SK-N-MC (cell line): ENCODE measurements around the gene TMEM255B.
"Not testable (repeated sequence)": the region's sequence is repeated elsewhere in the genome, so short reads cannot be mapped to it uniquely, and the experiment has no call there.

Experiments used
- DNase-seq: peaks from one replicate; pipeline ENCODE4 v3.0.0-alpha.2; 2011; ENCODE audit warnings: low read depth, low spot score
- H3K27ac ChIP-seq: fragments of 200-600 bp; sonication (generic); 2 replicates; pipeline ENCODE4 v1.5.1; 2016; ENCODE audit warnings: mixed run types
- H3K36me3 ChIP-seq: fragments of 200-600 bp; sonication (generic); 2 replicates; pipeline ENCODE4 v1.6.1; 2017; ENCODE audit warnings: antibody characterized with exemption, low read length, mixed read lengths; ENCODE audit not compliant: insufficient read depth
- H3K4me3 ChIP-seq: fragments of 200-600 bp; sonication (generic); 2 replicates; pipeline ENCODE4 v1.5.1; 2016
- H3K9ac ChIP-seq: fragments of 200-600 bp; sonication (generic); 2 replicates; pipeline ENCODE4 v1.8.0; 2017; ENCODE audit warnings: mixed run types, mixed read lengths; ENCODE audit not compliant: insufficient read length
- H3K9me3 ChIP-seq: fragments of 200-600 bp; sonication (generic); 2 replicates; pipeline ENCODE4 v1.6.1; 2017; ENCODE audit warnings: low read depth, mild to moderate bottlenecking, antibody characterized with exemption, low read length, moderate library complexity, mixed read lengths
- EZH2 ChIP-seq: fragments of 200-600 bp; sonication (generic); IDR thresholded peaks from one replicate; pipeline ENCODE4 v1.6.1; 2017; ENCODE audit warnings: antibody characterized with exemption
- FOXP2 ChIP-seq: optimal IDR thresholded peaks from 2 replicates; pipeline ENCODE3; 2011; ENCODE audit warnings: mild to moderate bottlenecking, moderate library complexity; ENCODE audit not compliant: insufficient read depth; ENCODE audit errors: extremely low read length, control extremely low read depth
- POLR2AphosphoS5 ChIP-seq: IDR thresholded peaks from 2 replicates; pipeline ENCODE4 v1.6.1; 2012; ENCODE audit warnings: mild to moderate bottlenecking, low read depth, low read length, borderline replicate concordance

TMEM255B gene

DNA sequence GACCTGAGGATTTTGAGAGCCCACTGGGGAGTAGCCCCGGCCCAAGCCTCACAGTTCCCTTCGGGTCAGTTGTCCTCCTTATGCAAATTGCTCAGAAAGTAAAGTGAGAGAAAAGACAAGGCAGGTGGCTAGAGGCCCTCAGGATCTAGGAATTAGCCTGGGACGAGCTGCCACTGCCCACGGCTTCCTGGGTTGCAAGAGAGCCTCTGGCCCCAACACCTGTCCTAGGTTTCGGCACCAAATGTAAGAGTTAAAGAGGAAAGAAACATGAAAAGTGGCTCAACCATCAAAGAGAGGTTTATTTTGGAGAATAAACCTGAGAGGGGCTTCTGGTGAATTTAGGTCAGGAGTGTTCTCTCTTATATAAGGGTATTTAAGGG, 25.6 kb downstream of the TMEM255B start:
- H3K36me3 ChIP-seq, result no peaks in the 10 kb centered on the region
- H3K9me3 ChIP-seq, result no peaks in the 10 kb centered on the region
- H3K27ac ChIP-seq, result no peak overlapping the region
- TF ChIP-seq POLR2AphosphoS5 (no peak), FOXP2 (no peak), EZH2 (no peak)
- DNase-seq, result no peak
- no peak overlapping the region for H3K9ac ChIP-seq
- no peak overlapping the region for H3K4me3 ChIP-seq

DNA sequence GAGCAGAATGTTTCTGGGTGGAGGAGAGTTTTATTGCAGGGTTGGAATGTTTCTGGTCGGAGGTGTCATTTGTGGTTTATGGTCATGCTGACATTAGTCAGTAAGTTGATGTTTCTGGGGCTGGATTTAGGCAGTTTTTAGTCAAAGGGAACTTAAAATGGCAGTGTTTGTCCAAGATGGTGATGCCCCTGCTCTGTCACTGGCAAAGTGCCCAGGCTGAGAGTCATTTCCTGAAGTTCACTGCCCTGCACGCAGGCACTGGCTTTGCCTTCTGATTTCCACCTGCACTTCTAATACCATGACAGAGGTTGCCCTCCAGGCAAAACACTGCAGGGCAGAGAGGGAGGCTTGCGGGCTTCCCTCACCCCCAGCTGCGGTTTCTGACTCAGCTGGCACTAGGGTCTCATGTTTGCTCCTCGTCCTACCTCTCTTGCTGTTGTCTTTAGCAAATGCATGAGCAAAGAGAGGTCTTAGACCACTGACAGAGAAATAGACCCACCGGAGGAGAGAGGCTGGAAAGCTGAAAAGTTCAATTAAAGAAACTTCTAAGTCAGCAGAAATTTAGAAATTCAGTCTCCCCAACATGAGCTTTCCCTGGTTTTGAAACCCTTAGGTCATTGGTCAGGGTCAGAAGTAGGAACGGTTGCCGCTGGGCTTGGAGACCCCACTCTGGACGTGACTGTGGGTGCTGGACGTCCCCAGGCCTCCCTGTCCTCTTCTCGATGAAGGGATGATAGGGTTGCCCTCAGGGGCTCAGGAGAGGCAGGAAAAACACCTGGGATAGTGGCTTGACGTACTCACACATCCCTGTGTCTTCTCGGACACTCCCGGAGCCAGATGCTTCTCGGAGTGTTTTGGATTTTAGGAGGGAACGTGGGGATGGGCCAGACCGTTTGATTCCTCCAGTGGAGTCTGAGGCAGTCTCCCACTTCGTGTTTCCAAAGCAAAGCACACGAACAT, 26.3 kb downstream of the TMEM255B start:
- DNase-seq, result no peak
- TF ChIP-seq POLR2AphosphoS5, result no peak
- no peak for TF ChIP-seq EZH2
- TF ChIP-seq FOXP2, result no peak
- H3K9ac ChIP-seq, result no peak overlapping the region
- H3K9me3 ChIP-seq, result no peaks in the 10 kb centered on the region
- no peaks in the 10 kb centered on the region for H3K36me3 ChIP-seq
- no peak overlapping the region for H3K27ac ChIP-seq
- no peak overlapping the region for H3K4me3 ChIP-seq

DNA sequence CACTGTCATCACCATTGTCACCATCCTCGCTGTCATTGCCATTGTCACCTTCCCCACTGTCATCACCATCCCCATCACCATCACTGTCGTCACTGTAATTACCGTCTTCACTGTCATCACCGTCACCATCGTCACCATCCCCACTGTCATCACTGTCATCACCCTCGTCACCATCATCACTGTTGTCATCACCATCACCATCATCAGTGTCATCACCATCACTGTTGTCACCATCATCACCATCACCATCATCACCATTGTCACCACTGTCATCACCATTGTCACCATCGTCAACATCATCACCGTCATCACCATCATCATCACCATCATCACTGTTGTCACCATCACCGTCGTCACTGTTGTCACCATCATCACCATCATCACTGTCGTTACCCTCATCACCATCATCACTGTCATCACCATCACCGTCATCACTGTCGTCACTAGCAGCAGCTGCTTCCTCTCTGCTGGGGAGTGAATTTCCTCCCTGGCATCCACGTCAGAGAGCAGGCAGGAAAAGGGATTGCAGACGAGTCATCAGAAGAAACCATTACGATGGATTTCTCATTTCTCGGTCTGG, 27.3 kb downstream of the TMEM255B start:
- no peak overlapping the region for H3K4me3 ChIP-seq
- TF ChIP-seq EZH2 (no peak), POLR2AphosphoS5 (no peak), FOXP2 (no peak)

GRCh38 chr13:113787694-113788093, 28.7 kb downstream of the TMEM255B start:
- DNase-seq, result no peak
- H3K27ac ChIP-seq, result no peak overlapping the region
- TF ChIP-seq POLR2AphosphoS5, result no peak
- no peak for TF ChIP-seq EZH2
- no peak for TF ChIP-seq FOXP2
- no peaks in the 10 kb centered on the region for H3K9me3 ChIP-seq
- H3K9ac ChIP-seq, result no peak overlapping the region
- H3K4me3 ChIP-seq, result no peak overlapping the region
- H3K36me3 ChIP-seq, result no peaks in the 10 kb centered on the region

More for the DNA sequence above, 27.3 kb downstream of the TMEM255B start:
- H3K9ac ChIP-seq, result no peak overlapping the region
- no peaks in the 10 kb centered on the region for H3K9me3 ChIP-seq
- no peak overlapping the region for H3K27ac ChIP-seq
- DNase-seq, result no peak
- no peaks in the 10 kb centered on the region for H3K36me3 ChIP-seq

- H3K36me3 ChIP-seq, result no peaks in the 10 kb centered on the region
Measured at GRCh38 chr13:113788413-113789135, 29.5 kb downstream of the TMEM255B start.

GRCh38 chr13:113789167-113789566, 30.1 kb downstream of the TMEM255B start:
- H3K4me3 ChIP-seq, result no peak overlapping the region
- no peak overlapping the region for H3K27ac ChIP-seq
- H3K9me3 ChIP-seq, result no peaks in the 10 kb centered on the region
- H3K36me3 ChIP-seq, result no peaks in the 10 kb centered on the region
- TF ChIP-seq FOXP2 (no peak), POLR2AphosphoS5 (no peak), EZH2 (no peak)
- no peak for DNase-seq
- no peak overlapping the region for H3K9ac ChIP-seq

More at GRCh38 chr13:113788413-113789135, 29.5 kb downstream of the TMEM255B start:
- TF ChIP-seq EZH2, result no peak
- no peak for TF ChIP-seq POLR2AphosphoS5
- TF ChIP-seq FOXP2, result no peak
- no peak overlapping the region for H3K9ac ChIP-seq
- no peak for DNase-seq
- no peak overlapping the region for H3K27ac ChIP-seq
- no peak overlapping the region for H3K4me3 ChIP-seq
- no peaks in the 10 kb centered on the region for H3K9me3 ChIP-seq

- not testable (repeated sequence) for H3K36me3 ChIP-seq, H3K4me3 ChIP-seq, H3K9ac ChIP-seq, H3K27ac ChIP-seq, DNase-seq, H3K9me3 ChIP-seq
Measured at GRCh38 chr13:113789931-113790330, 30.9 kb downstream of the TMEM255B start.

GRCh38 chr13:113791226-113791625, 32.2 kb downstream of the TMEM255B start:
- H3K4me3 ChIP-seq, result no peak overlapping the region
- no peaks in the 10 kb centered on the region for H3K36me3 ChIP-seq
- no peak overlapping the region for H3K27ac ChIP-seq
- TF ChIP-seq EZH2 (no peak), POLR2AphosphoS5 (no peak), FOXP2 (no peak)
- no peak overlapping the region for H3K9ac ChIP-seq
- no peaks in the 10 kb centered on the region for H3K9me3 ChIP-seq
- DNase-seq, result no peak
